ENCODE data around the gene DUXB.

Gene DUXB

DNA sequence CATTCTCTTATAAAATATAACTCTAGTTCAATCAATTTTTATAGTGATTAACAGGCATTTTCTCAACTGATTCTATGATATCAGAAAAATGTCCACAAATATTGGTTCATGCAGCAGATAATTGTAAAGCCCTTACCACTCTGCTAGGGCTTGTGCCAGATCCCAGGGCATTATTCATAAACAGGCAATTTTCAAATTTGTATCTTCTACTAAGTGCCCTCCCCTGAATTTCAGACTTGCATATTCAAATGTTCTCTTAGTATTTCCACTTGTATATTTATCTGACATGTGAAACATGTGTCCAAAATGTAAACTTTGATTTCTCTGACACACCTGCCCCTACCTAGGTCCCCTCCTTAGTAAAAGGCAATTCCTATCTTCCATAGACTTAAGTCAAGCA, 33.8 kb downstream of the DUXB start:
- in situ Hi-C loops (cut with HindIII; ENCODE audit: low sequenced_read_pairs): no loop called here

DNA sequence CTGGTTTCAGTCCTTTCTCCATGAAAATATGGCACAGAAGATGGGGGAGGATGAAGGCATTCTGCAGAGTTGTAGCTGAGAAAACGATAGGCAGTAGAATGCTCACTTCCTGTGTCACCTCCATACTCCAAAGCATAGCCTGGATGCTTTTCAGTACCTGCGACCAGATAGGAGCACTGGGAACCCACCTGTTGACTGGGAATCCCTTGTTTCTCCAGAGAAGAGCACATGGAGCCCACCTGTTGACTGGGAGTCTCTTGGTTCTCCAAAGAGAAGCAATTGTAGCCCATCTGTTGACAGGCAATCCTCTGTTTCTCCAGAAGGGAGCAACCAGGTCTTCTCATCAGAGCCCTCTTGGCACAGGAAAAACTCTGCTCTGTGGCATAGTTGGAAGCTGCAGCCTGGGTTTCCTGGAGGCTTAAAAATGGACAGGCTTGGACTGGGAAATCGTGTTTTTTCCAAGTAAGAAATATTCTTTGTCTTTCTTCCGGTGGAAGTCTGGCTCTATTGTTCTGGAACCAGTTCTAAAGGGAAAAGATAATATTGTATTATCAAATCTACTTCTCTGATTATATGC, 40.4 kb downstream of the DUXB start:
- in situ Hi-C loops (cut with HindIII; ENCODE audit: low sequenced_read_pairs): no loop called here

DNA sequence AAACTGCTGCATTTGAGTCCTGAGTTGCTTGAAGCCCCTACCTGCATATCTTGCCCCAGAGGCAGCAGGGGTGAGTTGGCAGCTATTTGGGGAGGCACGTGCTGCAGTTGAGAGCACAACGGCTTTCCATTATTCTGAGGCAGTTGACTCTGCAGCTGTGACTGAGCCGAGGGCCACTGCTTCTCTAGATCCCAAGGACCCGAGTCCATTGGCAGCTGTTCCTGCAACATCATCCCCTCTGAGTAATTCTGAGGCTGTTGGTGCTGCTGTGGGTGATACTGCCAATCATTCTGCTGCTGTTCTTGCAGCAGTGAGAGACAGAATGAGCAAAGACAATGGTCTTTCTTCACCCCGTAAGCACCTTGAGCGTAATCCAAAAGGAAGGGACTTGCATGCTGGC, 40.9 kb downstream of the DUXB start:
- in situ Hi-C loops (cut with HindIII; ENCODE audit: low sequenced_read_pairs): no loop called here

DNA sequence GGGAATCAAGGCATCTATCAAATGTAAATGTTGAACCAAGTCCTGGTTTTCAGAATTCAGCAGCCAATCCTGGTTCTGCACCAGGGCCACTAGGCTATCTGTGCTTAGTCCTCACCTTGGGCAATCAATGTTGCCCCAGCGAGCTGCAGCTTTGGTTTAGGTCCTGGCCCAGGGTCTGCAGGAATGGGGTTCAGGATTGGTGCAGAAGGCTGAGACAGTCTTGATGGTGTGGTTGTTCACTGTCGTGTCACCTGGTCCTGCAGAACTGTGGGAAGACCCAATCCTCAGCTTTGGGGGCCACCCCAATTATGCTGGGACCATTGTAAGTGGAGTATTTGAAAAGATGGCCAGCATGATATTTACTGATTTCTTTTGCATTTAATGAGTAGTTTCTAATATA, 43.1 kb downstream of the DUXB start:
- in situ Hi-C loops (cut with HindIII; ENCODE audit: low sequenced_read_pairs): no loop called here

DNA sequence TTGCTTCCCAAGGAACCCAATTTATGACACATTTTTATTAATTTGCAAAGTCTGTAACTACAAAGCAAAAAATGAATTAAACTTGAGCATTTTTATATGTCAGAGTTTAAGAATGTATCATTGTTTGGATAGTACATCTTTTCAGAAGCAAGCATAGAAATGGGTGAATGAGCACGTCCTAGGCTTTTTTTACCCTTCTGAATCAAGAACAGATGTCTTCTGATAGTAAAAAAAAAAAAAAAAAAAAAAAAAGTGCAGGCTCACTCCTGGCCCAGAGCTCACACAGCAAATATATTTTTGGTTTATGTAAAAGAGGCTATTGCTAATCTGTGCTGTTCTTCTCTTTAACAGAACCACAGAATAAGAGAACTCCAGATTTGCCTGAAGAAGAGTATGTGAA, 47.3 kb downstream of the DUXB start:
- in situ Hi-C loops (cut with HindIII; ENCODE audit: low sequenced_read_pairs): no loop called here

DNA sequence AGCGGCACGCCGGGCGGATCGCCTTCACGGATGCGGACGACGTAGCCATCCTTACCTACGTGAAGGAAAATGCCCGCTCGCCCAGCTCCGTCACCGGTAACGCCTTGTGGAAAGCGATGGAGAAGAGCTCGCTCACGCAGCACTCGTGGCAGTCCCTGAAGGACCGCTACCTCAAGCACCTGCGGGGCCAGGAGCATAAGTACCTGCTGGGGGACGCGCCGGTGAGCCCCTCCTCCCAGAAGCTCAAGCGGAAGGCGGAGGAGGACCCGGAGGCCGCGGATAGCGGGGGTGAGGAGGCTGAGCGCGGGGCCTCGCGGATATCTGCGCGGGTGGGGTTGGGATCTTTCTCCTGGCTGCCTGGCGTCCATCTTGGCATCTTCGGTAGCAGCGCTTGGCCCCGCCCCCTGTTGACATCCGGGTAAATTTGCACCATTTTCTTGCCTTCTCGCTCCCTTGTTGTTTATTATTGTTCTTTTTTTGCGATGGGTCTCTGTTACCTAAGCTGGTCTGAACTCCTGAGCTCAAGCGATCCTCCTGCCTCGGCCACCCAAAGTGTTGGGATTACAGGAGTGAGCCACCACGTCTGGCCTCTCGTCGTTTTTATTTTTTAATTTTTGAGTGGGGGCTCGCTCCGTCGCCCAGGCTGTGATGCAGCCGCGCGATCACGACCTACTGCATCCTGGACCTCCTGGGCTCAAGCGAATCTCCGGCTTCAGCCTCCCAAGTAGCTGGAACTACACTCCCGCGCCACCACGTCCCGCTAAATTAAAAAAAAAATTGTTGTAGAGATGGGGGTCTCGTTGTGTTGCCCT, 52.8 kb downstream of the DUXB start:
- in situ Hi-C loops (cut with HindIII; ENCODE audit: low sequenced_read_pairs): no loop called here

DNA sequence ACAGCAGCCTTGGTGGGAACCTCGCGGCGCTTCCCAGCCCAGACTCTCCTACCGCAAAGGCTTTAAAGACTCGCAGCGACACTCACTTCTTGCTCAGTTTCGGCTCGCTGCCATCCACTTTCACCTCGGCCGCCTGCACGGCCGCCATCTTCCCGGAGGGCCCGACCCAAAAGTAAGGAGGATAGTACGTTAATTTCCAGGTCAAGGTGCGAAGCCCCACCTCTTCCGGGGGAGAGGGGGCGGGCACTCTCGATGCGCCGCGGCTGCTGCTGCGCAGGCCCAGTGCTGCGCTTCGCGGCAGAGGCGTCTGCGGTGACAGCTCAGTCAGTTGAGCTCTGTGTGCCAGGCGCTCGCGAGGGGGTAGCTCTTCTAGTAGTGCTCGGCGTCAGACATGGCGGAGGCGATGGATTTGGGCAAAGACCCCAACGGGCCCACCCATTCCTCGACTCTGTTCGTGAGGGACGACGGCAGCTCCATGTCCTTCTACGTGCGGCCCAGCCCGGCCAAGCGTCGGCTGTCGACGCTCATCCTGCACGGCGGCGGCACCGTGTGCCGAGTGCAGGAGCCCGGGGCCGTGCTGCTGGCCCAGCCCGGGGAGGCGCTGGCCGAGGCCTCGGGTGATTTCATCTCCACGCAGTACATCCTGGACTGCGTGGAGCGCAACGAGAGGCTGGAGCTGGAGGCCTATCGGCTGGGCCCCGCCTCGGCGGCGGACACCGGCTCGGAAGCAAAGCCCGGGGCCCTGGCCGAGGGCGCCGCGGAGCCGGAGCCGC, 53.6 kb downstream of the DUXB start, which contains the start of the genes KARS1 and TERF2IP:
KARS1 (minus strand) TSS at position 174 of the 773 bp plus-strand sequence; CDS start at position 148, 26 bp downstream.
TERF2IP (plus strand) TSS at position 282 of the 773 bp plus-strand sequence; CDS start at position 392, 110 bp downstream.
- in situ Hi-C loops (cut with HindIII; ENCODE audit: low sequenced_read_pairs): no loop called here

DNA sequence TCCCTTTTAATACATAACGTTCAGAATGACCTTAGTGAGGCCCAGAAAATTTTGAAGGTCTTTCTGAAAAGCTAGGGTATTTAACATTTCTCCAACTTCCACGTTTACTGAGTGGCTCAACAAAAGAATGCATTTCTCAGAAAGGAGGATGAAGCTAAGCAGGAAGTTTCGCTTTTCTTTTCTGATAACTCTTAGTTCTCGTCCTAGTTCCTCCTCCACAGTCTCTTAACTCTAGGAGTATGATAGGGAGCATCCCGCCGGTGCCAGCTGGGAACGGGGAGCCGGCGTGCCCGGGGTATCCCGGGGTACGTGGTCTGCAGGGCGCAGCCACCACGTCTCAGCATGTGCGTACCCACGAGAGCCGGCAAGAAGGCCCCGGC, 54.2 kb downstream of the DUXB start:
- in situ Hi-C loops (cut with HindIII; ENCODE audit: low sequenced_read_pairs): no loop called here

DNA sequence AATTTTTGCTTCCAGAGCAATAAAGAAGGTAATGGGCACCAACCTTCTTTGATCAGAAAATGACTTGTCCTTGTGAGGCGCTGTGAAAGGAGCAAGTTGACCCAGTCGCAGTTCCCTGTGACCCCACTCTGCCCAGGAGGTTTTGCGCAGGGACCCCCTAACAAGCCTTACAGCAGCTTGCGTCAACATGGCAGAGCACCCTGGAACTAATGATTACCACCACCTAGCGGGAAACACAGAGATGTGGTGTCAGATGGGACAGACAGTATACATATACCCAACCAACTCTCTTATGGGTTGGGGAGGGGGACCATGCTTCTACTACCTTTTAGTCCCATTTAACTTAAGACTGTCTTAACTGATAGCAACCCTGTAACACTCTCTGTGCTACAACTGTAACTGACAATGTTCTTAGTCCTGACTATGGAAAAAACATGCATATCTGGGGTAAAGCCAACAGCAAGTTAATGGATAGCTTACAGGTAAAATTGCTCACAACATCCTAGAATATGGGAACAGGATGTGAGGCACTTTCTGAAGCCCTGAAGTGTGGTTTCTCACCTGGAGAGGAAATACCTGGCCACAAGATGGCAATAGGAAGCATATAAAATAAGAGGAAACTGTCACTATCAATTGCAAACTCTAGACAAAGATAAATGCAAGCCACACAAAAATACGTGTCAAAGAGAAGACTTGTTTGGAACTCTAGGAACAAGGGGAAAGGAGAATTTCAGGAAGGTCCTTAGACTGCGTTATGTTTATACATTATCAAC, 56.8 kb downstream of the DUXB start:
- in situ Hi-C loops (cut with HindIII; ENCODE audit: low sequenced_read_pairs): no loop called here

All from DLD1 (cell line).